Stimulated activated CD8-positive, alpha-beta memory T cell treated with anti-CD3 and anti-CD28 coated beads, Interleukin-2, amount 100 ng/mL, for 48 hours (primary cell): ENCODE measurements around the gene CES5A.
"Not testable (repeated sequence)": the region's sequence is repeated elsewhere in the genome, so short reads cannot be mapped to it uniquely, and the experiment has no call there.

Experiments used
- DNase-seq, 2 donors: peaks; one replicate each; pipeline ENCODE4 v3.0.0-alpha.2; 2020; ENCODE audit warnings: low read depth in 2 of 2

The CES5A gene

DNA sequence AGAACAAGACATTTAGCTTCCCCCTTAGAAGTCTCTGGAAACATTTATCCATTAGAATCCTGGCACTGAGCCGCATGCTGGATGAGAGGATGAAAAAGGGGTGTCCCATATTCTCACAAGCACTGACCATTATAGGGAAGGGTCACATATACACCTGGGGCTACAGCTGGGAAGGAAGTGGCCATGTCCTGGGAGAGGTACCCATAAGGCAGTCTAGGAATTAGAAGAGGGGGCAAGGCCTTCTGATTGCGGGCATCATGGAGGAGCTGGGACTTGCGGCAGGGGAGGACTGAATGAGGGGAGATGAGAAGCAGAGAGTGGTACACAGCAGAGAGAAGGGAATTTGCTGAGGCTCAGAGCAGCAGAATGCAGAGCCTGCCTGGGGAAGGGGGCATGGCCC is 45.9 kb downstream of the CES5A start:
- DNase-seq, result not testable (repeated sequence)

DNA sequence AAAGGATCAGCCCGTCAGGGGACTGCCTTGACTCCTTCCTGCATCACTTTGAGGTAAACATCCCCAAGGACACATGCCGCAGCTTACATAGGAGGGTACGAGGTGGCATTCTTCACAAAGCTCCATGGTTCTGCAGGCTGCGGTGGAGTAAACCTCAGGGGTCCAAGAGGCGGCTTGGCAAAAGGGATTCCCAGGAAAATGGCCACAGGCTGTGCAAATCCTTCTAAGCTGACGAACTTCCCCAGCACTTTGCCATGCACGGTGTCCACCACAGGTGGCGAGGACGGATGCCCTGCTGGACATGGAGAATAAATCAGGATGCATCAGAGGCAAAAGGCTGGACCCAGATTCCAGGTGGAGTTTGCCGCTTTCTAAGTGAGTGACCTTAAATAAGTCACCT is 46.5 kb downstream of the CES5A start:
- DNase-seq, result no peak

DNA sequence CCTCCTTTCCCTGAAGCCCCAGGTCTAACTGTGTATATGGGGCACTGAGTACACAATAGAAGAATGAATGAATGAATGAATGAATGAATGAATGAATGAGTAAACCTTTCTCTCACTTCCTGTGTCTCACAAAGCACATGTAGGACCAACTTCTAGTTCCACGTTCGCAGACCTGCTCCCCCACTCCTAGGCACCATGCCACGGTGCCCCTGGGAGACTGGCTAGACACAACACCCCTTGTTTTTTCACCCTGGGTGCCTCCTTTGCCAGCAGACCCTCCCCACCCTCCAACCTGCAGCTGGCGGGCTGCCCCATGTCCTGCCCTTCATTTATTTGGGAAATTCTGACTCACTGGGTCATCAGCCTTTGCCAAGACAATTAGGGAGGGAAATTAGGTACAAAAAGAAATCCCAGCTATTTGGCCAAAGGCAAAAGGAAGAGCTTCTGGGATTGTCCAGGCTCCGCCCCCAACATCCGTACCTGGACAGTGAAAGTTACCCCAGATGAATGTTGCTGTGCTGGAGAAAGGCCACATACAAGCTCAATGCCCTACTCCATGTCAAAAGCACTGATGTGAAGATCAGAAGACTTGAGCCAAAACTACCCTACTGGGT is 50.0 kb downstream of the CES5A start:
- no peak for DNase-seq

DNA sequence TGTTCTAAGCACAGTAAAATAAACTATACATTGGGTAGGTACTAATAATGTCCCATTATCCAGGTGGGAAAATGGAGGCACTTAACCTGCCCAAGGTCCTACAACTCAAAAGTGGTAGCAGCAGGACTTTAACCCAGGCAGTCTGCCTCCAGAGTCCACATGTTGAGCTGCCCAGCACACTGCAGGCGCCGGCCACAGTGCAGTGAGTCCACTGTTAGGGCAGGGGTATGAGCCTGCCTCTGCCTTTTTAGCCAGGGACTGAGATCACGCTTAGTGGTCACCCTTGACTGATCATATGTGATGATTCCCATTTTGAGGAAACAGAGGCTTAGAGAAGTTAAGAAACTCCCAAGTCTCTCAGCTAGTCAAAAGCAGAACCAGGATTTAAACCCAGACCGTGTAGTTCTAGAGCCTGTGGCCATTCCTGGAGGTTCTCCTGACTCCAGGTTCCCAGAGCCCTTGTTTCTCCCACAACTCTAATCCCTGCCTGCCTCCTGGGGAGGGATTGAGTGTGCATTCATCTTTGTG is 50.6 kb downstream of the CES5A start:
- DNase-seq, result no peak

DNA sequence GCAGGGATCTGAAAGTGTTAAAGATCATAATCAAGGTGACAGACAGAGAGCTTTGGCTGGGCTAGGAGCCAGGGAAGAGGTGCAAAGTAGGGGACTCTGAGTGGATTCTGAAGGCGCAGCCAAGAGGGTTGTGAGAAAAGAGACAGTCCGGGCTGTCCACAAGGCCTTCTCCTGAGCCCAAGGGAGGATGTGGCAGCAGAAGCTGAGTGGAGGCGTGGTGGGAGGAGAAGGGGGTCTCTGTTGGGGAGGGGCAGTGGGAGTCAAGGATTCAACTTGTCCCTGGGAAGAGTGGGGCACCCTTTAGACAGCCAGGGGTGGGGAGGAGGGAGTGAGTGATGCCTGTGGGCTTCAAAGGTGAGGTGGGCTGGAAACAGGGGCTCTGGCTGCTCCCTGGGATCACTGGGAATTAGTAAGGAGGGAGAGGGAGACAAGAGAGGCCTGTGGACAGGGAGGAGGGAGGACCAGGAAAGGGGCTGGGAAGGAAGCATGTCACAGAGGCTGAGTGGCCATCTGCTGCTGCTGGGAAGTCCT is 52.8 kb downstream of the CES5A start:
- no peak for DNase-seq

DNA sequence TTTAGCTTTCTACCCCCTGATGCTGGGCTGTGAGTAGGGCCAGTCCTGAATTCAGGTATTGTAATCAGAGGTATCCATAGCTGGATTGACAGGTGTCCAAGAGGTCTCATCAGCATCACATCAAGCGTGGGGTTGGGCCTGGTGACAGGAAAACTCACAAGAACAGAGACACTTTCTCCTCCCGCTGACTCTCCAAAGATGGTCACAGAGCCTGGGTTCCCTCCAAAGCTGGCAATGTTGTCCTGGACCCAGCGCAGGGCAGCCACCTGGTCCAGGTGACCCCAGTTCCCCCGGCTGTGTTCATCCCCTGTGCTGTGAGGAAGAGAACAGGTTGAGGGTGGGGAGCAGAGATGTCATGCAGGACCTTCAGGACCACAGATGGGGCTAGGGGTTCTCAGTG is 54.0 kb downstream of the CES5A start:
- no peak for DNase-seq

DNA sequence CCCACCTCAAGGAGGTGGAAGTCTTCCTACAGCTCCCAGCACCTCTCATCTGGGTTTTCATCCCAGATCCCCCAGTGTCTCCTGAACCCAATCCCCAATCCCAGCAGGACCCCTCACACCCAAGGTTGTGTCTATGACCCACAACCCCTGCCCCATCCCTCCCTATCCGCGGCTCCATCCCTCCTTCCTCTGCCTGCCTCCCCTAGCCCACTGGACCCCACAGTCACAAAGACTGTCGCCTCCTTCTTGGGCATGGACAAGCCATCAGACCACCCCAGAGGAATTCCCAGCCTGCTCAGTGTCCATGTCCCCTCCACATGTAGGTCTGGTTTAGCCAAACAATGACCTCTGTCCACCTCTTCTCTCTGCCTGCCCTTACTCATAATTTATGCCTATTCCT is 54.6 kb downstream of the CES5A start:
- DNase-seq, result no peak

DNA sequence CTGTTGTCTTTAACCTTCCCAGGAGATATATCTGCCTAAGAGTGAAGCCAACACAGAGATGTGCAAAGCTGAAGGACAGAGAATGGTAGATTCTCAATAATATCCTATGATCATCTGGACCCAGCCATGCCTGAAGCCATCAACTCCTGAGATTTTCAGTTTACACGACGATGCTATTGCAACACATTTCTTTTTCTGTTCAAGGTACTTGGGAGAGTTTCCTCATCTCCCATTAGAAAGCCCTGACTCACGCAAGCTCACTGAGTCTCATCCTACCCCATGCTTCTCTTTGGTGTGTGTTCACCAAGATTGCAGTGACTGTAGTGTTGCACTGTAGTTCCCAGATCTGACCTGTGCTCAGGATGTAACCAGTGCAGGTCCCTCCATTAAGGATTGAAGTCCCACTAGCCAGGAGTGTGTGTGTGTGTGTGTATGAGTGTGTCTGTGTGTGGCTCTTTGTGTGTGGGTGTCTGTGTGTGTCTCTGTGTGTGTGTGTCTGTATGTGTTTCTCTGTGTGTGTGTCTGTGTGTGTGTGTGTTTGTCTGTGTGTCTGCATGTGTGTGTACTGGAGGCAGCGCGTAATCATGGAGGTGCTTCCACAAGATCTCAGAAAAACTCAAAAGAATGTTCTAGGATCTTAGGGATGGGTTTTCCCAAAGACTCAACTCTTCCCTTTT is 57.8 kb downstream of the CES5A start:
- no peak for DNase-seq

DNA sequence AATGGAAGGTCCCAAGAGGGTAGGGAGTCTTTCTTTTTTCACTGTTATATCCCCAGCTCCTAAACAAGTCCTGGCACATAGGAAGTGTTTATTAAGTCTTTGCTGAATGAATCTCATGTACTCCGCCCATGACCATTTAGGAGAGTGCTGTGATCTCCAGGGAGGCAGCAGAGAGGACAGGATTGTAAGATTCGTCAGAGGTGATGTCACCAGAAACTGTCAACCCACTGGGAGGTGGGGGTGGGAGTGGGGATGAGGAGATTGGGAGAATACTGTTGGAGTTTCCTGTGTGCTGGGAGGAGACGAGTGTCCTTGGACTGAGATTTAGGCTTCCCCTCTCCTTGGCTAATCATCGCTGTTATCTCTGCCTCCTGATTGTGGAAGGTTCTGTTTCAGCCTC is 59.0 kb downstream of the CES5A start:
- DNase-seq, result not testable (repeated sequence)

DNA sequence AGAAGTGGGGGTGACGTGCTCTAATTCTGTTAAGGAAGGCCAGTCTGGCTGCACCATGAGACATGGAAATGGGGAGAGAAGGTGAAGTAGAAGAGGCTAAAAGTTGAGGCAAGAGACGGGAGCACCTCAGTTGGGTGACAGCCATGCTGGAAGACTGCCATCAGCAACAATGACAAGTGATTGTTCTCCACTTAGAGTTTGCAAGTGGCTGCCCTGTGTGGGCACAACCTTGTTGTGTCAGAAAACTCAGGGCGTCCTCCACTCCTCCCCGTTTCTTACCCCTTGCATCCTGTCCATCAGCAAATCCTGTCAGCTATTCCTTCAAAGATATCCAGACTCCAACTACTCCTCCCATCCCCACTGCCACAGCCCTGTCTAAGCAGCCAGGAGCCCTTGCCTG is 59.9 kb downstream of the CES5A start:
- no peak for DNase-seq

DNA sequence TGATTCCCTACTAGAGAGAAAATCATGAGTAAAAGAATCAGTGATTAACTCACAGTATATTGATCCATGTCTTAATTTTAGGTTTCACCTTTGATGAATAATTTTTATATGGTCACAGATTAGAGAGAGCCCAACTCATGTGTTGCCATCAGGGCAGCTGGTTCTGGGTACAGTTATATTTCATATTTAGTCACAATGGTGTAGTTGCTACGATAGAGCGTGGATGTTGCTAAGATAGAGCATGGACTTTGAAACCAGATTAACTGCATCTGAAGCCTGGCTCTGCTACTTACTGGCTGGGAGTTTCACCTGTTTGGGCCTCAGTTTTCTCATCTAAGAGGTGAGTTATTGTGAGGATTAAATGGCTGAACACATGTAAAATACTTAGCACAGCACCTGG is 61.0 kb downstream of the CES5A start:
- DNase-seq, result not testable (repeated sequence)

DNA sequence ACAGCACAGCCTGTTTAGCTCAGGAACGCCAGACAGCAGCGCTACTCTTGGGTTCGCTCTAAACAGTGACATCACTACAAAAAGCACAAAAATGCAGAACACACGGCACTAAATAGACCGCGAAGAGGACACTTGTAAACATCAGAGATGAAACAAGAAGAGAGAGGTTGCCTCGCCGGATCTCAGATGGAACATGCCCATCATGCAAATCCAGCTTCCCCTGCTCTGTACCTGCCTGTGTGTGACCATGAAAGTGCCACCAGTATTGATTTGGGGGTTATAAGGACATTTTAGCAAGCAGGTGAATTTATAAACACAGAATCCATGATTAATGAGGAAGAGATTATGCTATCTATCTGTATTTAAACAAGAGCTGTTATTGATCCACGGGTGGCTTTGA is 61.4 kb downstream of the CES5A start:
- DNase-seq, result not testable (repeated sequence)

DNA sequence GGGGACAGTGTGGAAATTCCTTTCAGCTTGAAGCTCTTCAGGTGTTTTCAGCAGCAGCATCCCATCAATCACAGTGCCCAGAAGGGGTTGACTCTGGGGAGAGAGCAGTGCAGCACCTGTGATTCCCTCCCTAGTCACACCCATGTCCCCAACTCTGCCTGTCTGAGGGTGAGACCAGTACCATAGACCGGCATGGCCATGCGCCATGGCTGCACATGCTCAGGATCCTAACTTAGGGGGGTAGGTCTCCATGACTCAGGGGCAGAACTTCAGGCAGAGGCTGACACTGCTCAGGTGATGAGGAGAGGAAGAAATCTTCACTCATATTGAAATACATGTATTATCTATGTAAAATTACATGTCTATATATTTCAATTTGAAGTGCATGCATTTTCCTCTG is 62.2 kb downstream of the CES5A start:
- no peak for DNase-seq

DNA sequence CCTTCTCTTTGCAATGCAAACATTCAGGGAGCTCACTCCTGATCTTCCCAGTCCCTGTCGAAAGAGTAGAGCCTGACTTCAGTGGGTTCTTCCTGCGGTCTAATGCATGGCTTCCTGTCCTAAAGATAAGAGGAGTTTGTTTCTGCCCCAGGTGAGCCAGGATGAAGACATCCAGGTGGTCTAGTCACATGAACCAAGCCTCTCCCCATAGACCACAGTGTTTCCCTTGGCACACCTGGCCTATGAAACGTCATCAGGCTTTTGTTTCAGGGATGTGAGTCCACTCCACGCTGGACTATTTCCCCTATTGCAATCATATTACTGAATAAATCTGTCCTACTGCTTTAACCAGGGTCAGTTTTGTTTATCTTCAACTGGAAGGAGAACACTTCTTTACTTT is 63.4 kb downstream of the CES5A start:
- DNase-seq, result no peak

DNA sequence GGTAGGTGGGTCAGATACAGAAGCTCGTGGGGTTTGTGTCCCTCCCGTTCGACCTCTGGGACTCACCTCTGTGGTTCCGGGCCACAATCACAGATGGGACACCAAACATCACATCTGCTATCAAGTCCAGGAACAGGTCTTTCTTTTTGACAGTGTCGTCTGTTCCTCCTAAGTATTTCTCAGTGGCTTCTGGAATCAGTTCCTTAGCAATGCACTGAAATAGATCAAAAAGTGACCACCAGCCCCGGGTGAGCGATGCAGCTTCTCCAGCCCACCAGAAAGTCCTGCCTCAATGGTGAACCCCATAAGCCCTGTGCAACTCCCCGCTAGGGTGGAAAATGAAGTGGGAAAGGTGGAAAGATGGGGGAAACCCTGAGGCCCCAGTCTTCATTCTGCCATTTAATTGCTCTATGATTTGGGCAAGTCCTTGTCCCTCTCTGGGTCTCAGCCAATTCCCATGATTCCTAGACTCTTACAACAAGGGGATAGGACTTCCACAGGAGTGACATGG is 64.7 kb downstream of the CES5A start:
- no peak for DNase-seq

DNA sequence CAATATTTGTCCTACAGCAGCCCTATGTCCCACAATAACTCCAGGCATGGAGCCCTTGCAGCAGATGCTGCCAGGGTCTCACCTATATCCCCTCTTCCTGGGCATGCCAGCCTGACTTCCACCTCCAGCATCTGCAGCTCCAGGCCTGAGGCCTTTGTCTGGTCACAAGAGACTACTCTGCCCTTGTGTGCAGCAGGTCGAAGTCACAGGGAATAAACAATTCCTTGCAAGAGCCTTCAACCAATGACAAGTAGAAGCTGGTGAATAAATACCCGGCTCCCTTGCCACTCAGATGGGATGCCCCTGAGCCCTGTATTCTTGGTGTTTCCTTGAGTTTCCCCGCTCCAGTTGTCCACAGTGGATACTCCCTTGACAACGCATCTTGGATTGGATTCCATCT is 65.3 kb downstream of the CES5A start:
- DNase-seq, result no peak

DNA sequence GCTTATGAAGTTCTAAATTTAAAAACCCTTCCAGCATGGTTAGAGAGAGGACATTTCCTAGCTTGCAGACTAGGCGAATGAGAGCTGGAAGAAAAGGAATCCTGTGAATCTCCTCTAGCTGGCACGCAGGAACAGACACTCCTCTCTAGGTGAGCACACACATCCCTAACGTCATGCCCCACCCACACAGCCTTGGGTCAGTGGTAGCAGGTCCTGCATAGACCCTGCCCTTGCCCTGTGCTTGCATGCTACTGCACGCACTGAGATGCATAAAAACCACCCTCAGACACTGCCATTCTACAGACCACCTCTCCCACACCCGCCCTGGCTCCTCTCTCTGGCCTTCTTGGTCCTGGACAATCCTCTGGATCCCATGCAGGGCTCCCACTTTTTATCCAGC is 65.8 kb downstream of the CES5A start:
- DNase-seq, result no peak

DNA sequence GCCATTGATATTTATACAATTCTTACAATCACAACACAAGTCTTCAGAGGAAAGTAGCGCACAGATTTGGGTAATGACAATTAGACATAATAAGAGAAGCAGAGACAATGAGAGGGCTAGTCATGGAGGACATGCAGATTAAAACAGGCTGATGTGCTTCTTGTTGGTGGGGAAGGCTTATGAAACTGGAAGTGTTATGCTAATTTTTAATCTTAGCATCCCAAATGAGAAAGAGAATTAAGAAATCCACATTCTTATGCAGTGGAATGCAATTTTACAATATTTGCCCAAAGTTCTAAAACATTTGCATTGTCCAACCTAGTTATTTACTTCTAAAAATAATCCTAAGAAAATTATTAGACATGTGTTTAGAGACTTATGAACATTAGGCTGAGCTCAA is 66.9 kb downstream of the CES5A start:
- DNase-seq, result not testable (repeated sequence)

DNA sequence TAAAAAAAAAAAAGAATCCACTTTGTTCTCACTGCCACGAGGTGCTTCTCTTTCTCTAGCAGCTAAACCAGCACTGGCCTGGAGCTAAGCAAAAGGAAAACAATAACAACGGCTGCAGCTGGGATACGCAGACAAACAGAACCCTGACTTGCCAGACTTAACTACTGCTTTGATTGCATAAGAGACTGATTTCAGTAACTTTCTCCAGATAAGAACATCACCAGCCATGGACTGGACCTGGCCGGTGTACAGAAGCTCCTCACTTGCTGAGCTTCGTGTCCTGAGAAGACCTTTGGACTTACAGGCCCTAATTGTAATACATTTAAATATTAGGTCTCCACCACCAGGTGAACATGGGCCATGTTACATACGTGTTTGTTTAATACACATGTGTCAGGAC is 70.1 kb downstream of the CES5A start:
- DNase-seq, result not testable (repeated sequence)

DNA sequence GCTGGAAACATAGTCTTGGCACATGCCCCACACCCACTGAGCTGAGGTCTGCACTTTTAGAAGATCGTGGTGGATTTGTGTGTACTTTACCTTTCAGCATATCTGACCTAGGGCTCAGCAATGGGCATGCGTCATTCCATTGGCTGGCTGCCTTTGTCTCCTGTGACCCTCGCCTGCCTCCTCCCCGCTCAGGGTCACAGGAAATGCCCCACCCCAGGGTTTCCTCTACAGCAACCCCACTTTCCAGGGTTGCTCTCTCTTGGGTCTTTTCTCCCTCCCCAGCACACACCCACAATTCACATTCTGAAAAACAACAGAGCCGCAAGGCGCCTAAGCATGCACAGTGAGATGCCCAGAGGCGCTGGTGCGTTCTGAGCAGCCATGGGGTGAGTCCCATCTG is 71.5 kb downstream of the CES5A start:
- not testable (repeated sequence) for DNase-seq
